Activated naive CD4-positive, alpha-beta T cell treated with anti-CD3 and anti-CD28 coated beads, Interleukin-2, amount 50 U/mL, for 72 hours (primary cell): Measurements from ENCODE around the gene RBM23. TPM values are rescaled to one million over a fixed set of nuclear protein-coding genes. Genes with fewer than 3 reads are reported as not detected.

ENCODE experiments used
- ATAC-seq, 2 donors: fragments of 150-1000 bp; cut with Tn5 transposase; 2 replicates each; pipeline ENCODE4 v1.10.0; 2021; ENCODE audit warnings: mild to moderate bottlenecking in 2 of 2, moderate library complexity in 2 of 2
- DNase-seq, 2 donors: peaks; one replicate each; pipeline ENCODE4 v3.0.0; 2021 to 2022; ENCODE audit warnings: low spot score in 2 of 2
- H3K27ac Mint-ChIP-seq, 2 donors: one replicate each; pipeline ENCODE4 v1.8.0; 2022; ENCODE audit warnings: mild to moderate bottlenecking in 2 of 2, mixed read lengths in 2 of 2
- H3K36me3 Mint-ChIP-seq, 2 donors: one replicate each; pipeline ENCODE4 v1.8.0; 2022; ENCODE audit warnings: mixed read lengths in 2 of 2
- H3K9me3 Mint-ChIP-seq, 2 donors: one replicate each; pipeline ENCODE4 v1.8.0; 2022; ENCODE audit warnings: mixed read lengths in 2 of 2
- total RNA-seq, 2 donors: library from RNA; stranded (reverse); gene quantifications; one replicate each; pipeline ENCODE4 v1.2.3, GENCODE V29; 2022

Gene RBM23
- total RNA-seq, 2 donors from 2014 or later = 63.5 to 97.7 TPM

DNA sequence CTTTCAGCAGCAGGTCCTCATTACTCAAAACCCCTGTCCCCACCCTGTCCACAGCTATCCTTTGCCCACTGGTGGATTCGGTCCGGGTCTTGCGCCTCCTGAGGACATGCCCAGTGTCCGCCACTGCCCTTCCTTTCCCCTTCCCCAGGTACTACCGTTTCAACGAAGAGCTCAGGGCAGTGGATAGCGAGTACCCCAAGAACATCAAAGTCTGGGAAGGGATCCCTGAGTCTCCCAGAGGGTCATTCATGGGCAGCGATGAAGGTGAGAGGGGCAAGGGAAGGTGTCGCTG is 73.9 kb downstream of the RBM23 start:
- H3K27ac Mint-ChIP-seq = no peak overlapping the region

DNA sequence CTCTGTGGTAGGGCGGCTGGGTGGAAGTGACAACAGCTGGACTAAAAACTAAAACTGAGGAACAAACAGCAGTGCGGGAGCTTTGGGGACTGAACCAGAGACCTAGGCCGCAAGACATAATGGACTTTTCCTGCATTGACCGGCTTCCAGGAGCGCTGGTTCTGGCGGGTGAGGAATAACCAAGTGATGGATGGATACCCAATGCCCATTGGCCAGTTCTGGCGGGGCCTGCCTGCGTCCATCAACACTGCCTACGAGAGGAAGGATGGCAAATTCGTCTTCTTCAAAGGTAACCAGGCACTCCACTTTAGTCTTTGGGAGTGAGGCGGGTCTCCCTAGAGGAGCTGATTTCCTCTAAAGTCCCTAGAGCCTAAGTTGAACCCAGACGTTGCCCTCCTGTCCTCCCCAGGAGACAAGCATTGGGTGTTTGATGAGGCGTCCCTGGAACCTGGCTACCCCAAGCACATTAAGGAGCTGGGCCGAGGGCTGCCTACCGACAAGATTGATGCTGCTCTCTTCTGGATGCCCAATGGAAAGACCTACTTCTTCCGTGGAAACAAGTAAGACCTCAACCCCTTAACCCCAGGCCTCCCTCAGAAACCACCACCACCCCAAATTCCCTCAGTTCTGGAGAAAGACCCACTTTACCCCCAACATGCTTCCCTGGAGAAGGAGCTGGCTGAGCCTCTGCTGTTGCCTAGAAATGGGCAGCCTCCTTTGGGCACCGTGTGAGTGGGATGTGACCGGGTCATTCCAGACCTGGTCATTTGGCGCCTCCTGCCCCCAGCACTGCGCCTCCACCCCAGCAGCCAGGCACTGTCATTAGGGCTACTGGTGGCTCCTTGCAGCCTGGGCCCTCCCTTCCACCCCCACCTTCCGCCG is 74.5 kb downstream of the RBM23 start:
- Mint-ChIP-seq H3K9me3 (no peaks in the 10 kb centered on the region), H3K36me3 (no peaks in the 10 kb centered on the region), H3K27ac (no peak overlapping the region)
- no peak for DNase-seq
- ATAC-seq = no peak

More for the DNA sequence above, 73.9 kb downstream of the RBM23 start:
- no peak for DNase-seq
- ATAC-seq = no peak
- Mint-ChIP-seq H3K9me3 (no peaks in the 10 kb centered on the region), H3K36me3 (no peaks in the 10 kb centered on the region)

Other genes with a start within 250 kb of the RBM23 start
- gene OXA1L, start 152.5 kb downstream of the RBM23 start, total RNA-seq = 100 to 1,000 TPM; 176 to 178 TPM
- gene SLC7A7, start 103.7 kb downstream of the RBM23 start, total RNA-seq = under 1 TPM; 0.46 to 0.78 TPM
- gene MRPL52, start 89.3 kb downstream of the RBM23 start, total RNA-seq = 100 to 1,000 TPM; 112 to 146 TPM
- 1 to 10 TPM in 1 of 2 donors, under 1 TPM in 1; 0.68 to 2.2 TPM for gene MMP14, start 82.6 kb downstream of the RBM23 start, total RNA-seq
- 10 to 100 TPM; 48.9 to 67.6 TPM for gene LRP10, start 47.4 kb downstream of the RBM23 start, total RNA-seq
- gene REM2, start 35.9 kb downstream of the RBM23 start, total RNA-seq = 1 to 10 TPM in 1 of 2 donors, under 1 TPM in 1; 0.93 to 1.1 TPM
- gene PRMT5, start 10.2 kb upstream of the RBM23 start, total RNA-seq = 100 to 1,000 TPM in 1 of 2 donors, 10 to 100 TPM in 1; 47.1 to 120 TPM
- 10 to 100 TPM; 82.2 to 93.3 TPM for gene HAUS4, start 37.9 kb upstream of the RBM23 start, total RNA-seq
- 1 to 10 TPM; 1.5 to 3.8 TPM for gene AJUBA, start 63.4 kb upstream of the RBM23 start, total RNA-seq
- 10 to 100 TPM; 10.9 to 12.6 TPM for gene C14orf93, start 91.0 kb upstream of the RBM23 start, total RNA-seq
- gene PSMB5, start 115.8 kb upstream of the RBM23 start, total RNA-seq = 100 to 1,000 TPM; 137 to 180 TPM
- not detected for gene PSMB11, start 123.1 kb upstream of the RBM23 start, total RNA-seq
- 1 to 10 TPM; 1.1 to 1.4 TPM for gene CDH24, start 138.4 kb upstream of the RBM23 start, total RNA-seq
- gene ACIN1, start 176.0 kb upstream of the RBM23 start, total RNA-seq = 100 to 1,000 TPM; 187 to 191 TPM
- gene C14orf119, start 176.4 kb upstream of the RBM23 start, total RNA-seq = 10 to 100 TPM; 36.5 to 49.1 TPM
- not detected for gene CIROP, start 185.8 kb upstream of the RBM23 start, total RNA-seq
- gene CEBPE, start 200.1 kb upstream of the RBM23 start, total RNA-seq = under 1 TPM; 0.34 to 0.41 TPM